Lower leg skin (tissue), 3 donors: ENCODE measurements around the gene SON.

Source experiments
- CTCF ChIP-seq, 3 donors: fragments of 450-650 bp; IDR thresholded peaks; one replicate each; pipeline ENCODE4 v1.5.1; 2016; ENCODE audit warnings: antibody characterized with exemption in 3 of 3, mild to moderate bottlenecking in 3 of 3, moderate library complexity in 2 of 3
- POLR2A ChIP-seq, 2 donors: fragments of 450-650 bp; IDR thresholded peaks; one replicate each; pipeline ENCODE4 v1.6.1; 2016 to 2017; ENCODE audit warnings: antibody characterized with exemption in 2 of 2, mild to moderate bottlenecking in 1 of 2, moderate library complexity in 1 of 2

DNA sequence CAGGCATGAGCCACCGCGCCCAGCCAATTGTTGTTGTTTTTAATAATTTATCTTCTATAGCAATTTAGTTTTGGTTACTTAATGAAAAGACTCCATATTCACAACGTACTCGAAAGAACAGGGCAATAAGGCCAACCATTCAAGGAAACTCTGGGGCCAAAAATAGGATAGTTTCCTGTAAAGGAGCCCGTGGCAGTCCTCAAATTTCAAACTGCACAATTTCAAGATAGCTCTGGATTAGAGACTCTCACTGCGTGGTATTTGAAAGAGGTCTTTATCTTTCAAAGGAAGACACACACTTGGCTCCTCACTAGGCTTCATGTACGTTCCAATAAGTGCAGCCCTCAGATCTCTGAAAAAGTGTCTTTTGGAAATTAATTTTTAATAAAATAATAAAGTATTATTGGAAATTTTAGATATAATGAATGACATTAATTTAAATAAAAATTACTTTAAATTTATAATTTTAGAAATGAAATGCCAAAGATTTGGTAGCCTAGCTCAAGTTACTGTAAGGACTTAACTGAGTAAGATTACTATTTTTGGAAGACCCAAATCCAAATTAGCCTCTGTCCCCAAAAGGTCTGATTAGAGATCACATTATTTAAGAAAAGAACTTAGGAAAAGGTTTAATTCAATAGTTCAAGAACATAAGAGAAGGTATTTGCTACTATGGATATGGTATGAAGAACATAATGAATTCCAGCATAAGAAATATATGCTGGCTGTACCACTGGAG lies 68.3 kb downstream of the SON start:
- TF ChIP-seq CTCF (IDR thresholded peaks at IDR 0.05) (no peak), POLR2A (IDR thresholded peaks at IDR 0.05) (no peak)
